ENCODE data around the gene TRIM44.
"Not testable (repeated sequence)": the region's sequence is repeated elsewhere in the genome, so short reads cannot be mapped to it uniquely, and the experiment has no call there.

Gene TRIM44

DNA sequence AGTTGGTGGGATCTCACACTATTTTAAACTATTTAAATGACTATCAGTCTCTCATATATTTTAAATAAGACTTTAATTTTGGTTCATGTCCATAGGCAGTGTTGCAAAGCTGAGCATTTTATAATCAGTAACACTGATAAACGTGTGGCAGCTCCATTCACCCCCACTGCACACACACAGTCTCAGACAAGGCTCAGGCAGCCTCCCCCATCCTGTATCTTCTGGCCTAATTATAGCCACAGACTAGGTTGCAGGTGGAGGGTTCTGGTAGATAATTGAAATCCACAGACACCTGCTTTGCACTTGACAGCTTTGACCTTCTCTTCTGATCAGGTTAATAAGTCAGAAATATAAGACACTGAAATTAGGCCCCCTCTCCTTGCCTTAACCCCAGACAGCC is 162.8 kb downstream of the TRIM44 start:
- no peak for DNase-seq

DNA sequence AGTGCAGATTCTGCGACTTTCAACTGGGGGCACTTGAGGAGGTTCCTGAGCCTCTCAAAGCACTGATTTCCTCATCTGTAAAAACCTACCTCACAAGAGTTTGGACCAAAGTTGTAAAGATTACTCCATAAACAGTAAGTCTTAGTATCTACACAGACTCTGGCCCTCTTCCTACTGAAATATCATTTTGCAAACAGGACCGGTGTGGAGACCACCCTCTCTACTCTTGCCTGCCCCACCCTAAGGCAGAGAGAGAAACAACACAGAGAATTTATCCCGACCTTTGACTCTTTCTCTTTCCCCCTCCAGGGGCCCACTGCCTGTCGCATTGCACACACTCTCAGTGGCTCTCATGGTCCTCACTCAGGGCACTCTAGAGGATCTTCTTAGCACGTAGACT is 163.4 kb downstream of the TRIM44 start:
- DNase-seq, result no peak

GRCh38 chr11:35826949-35827348 is 164.4 kb downstream of the TRIM44 start:
- no peak for DNase-seq

- DNase-seq, result no peak
These were observed 173.6 kb downstream of the TRIM44 start for GRCh38 chr11:35836205-35836604.

- DNase-seq, result no peak
These were observed 175.5 kb downstream of the TRIM44 start for GRCh38 chr11:35838071-35838470.

GRCh38 chr11:35838697-35839367 is 176.3 kb downstream of the TRIM44 start:
- not testable (repeated sequence) for DNase-seq

DNA sequence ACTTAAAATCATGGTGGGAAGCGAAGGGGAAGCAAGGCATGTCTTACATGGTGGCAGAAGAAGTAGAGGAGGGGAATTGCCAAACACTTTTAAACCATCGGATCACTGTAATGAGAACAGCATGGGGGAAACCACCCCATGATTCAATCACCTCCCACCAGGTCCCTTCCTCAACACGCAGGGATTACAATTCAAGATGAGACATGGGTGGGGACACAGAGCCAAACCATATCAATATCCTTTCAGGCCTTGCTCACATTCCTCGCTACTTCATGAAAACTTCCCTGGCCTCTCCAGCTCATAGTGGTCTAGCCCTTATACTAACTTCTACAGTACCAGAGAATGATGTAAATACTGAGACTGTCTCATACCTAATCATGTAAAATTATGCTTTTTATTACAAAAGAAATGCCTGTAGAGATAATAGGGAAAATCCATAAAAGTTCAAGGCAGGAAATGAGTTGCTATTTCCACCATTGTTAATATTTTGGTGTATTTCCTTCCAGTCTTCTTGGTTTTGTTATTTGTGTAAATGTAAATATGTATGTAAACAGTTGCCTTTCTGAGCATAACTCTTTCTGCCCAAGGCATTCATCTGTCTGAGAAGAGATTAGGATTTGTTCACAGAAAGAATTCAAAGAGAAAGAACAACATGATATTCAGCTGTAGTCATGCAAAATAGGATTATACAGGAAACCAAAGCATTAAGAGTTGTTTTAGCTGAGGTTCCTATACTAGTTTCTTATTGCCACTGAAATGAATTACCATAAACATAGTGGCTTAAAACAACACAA is 177.0 kb downstream of the TRIM44 start:
- DNase-seq, result no peak

GRCh38 chr11:35841733-35842132 is 179.2 kb downstream of the TRIM44 start:
- no peak for DNase-seq

DNA sequence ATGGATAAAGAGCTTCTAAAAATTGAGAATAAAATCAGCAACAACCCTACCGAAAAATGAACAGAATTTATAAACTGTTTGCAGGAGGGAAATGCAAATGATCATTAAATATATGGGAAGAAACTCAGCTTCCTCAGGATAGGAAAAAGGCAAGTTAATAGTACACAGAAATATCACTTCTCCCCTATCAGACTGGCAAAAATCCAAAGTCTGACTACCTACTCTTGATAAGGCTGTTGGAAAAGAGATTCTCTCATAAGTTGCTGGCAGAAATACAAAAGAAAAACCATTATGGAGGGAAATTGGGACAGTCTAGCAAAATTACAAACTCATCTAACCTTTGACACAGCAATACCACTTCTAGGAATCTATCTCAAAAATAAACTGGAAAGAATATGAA is 180.4 kb downstream of the TRIM44 start:
- no peak for DNase-seq

DNA sequence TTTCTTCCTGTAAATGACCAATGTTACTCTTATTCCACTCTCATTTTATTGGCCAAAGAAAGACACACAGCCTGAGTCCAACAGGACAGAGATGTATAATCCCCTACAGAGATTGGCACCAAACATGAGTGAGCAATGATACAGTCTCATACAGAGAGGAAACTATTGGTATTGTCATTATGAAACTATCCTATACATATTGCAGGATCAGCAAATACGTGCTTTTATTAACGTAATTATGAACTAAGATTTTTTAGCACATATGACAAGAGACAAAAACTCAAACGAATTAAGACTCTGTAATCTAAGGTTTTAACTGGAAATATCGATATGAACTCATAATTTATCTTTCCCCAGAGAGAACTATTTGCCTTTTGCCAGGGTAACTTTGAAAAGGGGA is 182.0 kb downstream of the TRIM44 start:
- no peak for DNase-seq

- DNase-seq, result no peak
These were observed 183.3 kb downstream of the TRIM44 start for GRCh38 chr11:35845860-35846259.

GRCh38 chr11:35846874-35847273 is 184.3 kb downstream of the TRIM44 start:
- DNase-seq, result no peak

GRCh38 chr11:35847473-35847872 is 184.9 kb downstream of the TRIM44 start:
- DNase-seq, result no peak

DNA sequence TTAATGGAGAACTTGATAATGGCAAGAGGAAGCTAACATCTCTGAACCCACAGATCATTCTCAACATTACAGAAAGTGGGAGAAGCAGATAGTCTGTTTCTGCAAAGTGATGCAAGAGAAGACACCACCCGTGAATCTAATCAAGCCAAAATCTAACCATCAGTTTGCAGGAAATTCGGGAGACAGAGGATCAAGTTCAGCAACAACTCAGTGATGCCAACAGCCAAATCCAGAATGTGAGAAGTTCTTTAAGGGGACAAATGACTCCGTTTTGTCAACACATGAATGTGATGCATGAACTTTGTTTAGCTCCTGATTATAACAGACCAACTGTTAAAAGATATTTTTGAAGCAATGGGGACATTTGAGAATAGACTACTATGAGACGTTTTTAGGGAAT is 186.0 kb downstream of the TRIM44 start:
- no peak for DNase-seq

- DNase-seq, result no peak
These were observed 187.6 kb downstream of the TRIM44 start for GRCh38 chr11:35850191-35850590.

GRCh38 chr11:35851342-35851741 is 188.8 kb downstream of the TRIM44 start:
- DNase-seq, result no peak

DNA sequence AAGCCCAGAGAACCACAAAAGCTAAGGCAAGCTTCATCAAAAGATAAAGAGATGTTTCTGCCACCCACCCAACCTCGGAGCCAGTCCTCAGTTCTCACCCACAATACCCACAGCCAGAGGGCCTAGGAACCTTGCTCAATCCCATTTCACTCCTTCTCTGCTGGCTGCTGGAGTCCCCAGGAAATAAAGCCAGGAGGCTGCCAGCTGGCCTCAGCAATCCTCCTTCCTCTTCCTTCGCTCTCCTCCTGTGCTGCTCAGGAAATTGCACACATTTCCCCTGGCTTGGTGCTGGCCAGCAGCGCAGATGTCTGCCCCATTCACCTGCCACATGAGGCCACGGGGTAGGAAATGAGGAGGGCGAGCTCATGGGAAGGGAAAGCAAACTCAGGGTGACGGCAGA is 189.5 kb downstream of the TRIM44 start:
- DNase-seq, result no peak

GRCh38 chr11:35853971-35854370 is 191.4 kb downstream of the TRIM44 start:
- no peak for DNase-seq

- no peak for DNase-seq
These were observed 193.1 kb downstream of the TRIM44 start for GRCh38 chr11:35855671-35856070.

DNA sequence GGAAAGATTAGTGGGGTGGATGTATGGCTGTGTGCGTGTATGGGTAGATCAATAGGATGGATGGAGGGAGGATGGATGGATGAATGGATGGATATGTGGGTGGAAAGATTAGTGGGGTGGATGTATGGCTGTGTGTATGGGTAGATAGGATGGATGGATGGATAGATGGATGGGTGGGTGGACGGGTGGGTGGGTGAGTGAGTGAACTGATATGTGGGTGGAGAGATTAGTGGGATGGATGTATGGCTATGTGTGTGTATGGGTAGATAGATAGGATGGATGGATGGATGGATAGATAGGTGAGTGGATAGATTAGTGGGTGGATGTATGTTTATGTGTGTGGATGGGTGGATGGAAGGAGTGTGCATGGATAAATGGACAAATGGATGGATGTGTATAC is 193.7 kb downstream of the TRIM44 start:
- no peak for DNase-seq

DNA sequence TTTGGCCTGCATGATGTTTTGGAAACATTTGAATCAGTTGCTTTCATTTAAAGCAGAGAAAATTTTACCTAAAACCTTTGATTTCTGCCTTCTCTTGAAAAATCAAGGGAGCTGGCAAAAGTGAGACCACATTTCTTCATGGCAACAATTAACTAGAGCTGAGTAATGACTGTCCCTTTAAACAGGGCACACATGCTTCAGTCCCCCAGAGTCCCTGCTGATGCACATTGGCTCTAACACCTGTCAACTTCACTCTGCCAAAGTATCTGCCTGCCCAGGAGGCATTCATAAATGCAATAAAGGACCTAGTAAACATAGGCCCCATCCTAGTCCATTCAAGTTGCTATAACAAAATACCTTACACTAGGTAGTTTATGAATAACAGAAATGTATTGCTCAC is 194.2 kb downstream of the TRIM44 start:
- DNase-seq, result no peak

GRCh38 chr11:35857922-35858321 is 195.3 kb downstream of the TRIM44 start:
- no peak for DNase-seq

GRCh38 chr11:35859301-35859700 is 196.7 kb downstream of the TRIM44 start:
- DNase-seq, result no peak

DNA sequence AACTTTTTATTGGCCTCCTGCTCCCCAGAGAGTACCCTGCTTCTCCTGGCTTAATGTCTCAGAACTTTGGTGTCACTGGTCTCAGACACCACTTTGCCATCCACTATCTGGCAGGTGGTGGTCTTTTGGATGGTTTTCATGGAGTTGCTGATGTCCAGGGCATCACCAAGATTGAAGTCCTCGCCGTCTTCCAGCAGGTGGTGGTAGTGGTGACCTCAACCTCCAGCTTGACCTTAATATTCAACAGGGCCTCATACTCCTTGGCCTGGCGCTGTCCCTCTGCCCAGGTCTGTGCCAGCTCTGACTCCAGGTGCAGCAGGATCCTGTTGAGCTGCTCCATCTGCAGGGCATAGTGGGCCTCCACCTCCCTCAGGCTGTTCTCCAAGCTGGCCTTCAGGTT is 197.6 kb downstream of the TRIM44 start:
- DNase-seq, result not testable (repeated sequence)

- DNase-seq, result no peak
These were observed 198.6 kb downstream of the TRIM44 start for GRCh38 chr11:35861191-35861590.

Data from NCI-H187 (cell line).